ENCODE measurements around the gene ADGRL3. TPM values are rescaled to one million over a fixed set of nuclear protein-coding genes. Genes with fewer than 3 reads are reported as not detected.

The ADGRL3 gene
- total RNA-seq, 4 donors from 2014 or later = 2.2 to 10.0 (median 4.6) TPM

DNA sequence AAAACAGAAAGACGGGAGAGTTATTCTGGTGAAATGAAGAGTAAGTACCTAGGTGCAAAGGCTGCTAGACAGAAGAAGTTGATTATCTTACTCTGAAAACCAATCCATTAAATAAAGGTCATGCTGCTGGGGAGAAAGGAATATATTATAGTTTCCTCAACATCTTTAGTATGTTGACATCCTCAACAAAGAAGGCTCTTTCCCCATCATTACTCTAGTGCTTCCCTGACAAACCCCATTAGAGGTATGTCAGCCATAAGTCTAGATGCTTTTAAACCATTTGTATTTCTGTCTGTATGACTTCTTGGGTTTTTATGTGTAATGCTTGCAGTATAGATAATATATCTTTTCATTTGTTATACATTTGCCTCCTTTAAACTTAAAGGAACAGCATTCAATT is 75.9 kb downstream of the ADGRL3 start:
- Histone ChIP-seq H3K27ac (no peak overlapping the region), H3K9me3 (no peaks in the 10 kb centered on the region), H3K4me3 (no peak overlapping the region), H3K27me3 (no peaks in the 10 kb centered on the region), H3K4me1 (no peaks in the 10 kb centered on the region), H3K36me3 (no peaks in the 10 kb centered on the region)
- TF ChIP-seq POLR2AphosphoS5 (IDR thresholded peaks at IDR 0.05) (no peak), POLR2A (IDR thresholded peaks at IDR 0.05) (no peak), EP300 (IDR thresholded peaks at IDR 0.05; ENCODE audit: low read depth) (no peak)
- TF ChIP-seq, protein P1, sequence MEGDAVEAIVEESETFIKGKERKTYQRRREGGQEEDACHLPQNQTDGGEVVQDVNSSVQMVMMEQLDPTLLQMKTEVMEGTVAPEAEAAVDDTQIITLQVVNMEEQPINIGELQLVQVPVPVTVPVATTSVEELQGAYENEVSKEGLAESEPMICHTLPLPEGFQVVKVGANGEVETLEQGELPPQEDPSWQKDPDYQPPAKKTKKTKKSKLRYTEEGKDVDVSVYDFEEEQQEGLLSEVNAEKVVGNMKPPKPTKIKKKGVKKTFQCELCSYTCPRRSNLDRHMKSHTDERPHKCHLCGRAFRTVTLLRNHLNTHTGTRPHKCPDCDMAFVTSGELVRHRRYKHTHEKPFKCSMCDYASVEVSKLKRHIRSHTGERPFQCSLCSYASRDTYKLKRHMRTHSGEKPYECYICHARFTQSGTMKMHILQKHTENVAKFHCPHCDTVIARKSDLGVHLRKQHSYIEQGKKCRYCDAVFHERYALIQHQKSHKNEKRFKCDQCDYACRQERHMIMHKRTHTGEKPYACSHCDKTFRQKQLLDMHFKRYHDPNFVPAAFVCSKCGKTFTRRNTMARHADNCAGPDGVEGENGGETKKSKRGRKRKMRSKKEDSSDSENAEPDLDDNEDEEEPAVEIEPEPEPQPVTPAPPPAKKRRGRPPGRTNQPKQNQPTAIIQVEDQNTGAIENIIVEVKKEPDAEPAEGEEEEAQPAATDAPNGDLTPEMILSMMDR (IDR thresholded peaks at IDR 0.05) = no peak
- WGBS, 2 donors (ENCODE audit: low coverage in 1 of 2) = 75 to 79% methylated on average over 1 of the region's 1 CpG
- no peak for DNase-seq
- intact Hi-C loops (cut with DNase I; ENCODE audit: low total_unique reads) (no loop called here), in situ Hi-C loops (cut with MboI; ENCODE audit: low pct_ligation_motif_present in 1 of 4, low pct_unique_long_range_greater_than_20kb in 1 of 4, low sequenced_read_pairs in 3 of 4) (no loop called here)

DNA sequence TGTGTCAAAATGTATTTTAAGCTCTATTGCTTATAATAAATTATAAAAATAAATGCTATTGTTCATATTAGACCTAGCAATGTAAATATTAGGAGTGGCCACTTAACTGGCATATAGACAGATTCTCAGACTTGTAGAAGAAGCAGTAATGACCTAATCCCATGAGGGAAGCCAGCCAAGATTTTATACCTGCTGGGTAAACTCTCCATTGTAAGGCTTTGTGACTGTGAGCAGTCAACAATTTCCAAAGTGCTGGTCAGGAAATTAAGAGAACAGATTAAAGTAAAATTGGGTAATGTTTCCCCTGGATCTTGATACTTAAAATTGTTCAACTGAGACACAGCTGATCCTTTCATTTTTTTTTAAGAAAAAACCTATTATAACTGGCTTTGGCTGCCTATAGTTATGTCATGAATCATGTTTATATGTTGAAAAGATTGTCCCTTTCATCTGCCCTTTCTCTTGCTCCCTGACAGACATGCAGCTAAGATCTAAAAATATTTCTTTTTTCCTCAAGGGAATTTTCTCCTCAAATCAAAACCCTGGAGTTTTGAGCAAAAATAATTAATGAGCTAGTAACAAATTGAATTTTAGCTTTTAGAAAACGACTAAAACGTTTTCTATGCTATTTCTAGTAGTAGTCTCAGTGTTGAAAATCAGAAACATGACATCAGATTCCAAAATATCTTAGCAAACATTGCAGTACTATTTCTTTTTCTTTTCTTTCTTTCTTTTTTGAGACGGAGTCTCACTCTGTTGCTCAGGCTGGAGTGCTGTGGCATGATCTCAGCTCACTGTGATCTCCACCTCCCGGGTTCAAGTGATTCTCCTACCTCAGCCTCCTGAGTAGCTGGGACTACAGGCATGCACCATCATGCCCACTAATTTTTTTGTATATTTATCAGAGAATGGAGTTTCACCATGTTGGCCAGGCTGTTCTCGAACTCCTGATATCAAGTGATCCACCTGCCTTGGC is 77.9 kb downstream of the ADGRL3 start:
- WGBS, 2 donors (ENCODE audit: low coverage in 1 of 2) = 69 to 79% methylated on average over 5 of the region's 5 CpGs
- H3K4me3 ChIP-seq = no peak overlapping the region
- no peak for DNase-seq
- H3K27me3 ChIP-seq = no peaks in the 10 kb centered on the region
- TF ChIP-seq POLR2AphosphoS5 (IDR thresholded peaks at IDR 0.05) (no peak), EP300 (IDR thresholded peaks at IDR 0.05; ENCODE audit: low read depth) (no peak), POLR2A (IDR thresholded peaks at IDR 0.05) (no peak)
- TF ChIP-seq, protein P1 (IDR thresholded peaks at IDR 0.05) = no peak
- in situ Hi-C loops (cut with MboI; ENCODE audit: low pct_ligation_motif_present in 1 of 4, low pct_unique_long_range_greater_than_20kb in 1 of 4, low sequenced_read_pairs in 3 of 4) (no loop called here), intact Hi-C loops (cut with DNase I; ENCODE audit: low total_unique reads) (no loop called here)
- no peaks in the 10 kb centered on the region for H3K9me3 ChIP-seq
- H3K4me1 ChIP-seq = no peaks in the 10 kb centered on the region
- H3K27ac ChIP-seq = no peak overlapping the region
- no peaks in the 10 kb centered on the region for H3K36me3 ChIP-seq

DNA sequence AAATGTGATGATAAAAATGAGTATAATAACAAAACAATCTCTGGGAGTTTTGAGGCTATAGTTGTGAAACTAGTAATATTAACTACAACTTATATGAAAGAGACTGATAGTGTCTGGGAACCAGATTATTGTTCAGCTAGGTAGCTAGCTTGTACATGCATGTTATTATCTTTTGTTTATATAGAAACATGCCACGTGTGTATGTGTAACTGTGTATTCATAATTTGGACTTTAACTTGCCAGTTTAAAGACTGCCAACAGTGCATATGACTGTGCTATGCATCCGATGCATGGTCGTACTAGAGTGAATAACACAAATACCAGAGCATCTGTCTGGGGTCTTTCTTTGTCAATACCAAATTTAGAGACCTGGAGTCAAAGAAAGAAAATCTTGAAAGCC is 92.2 kb downstream of the ADGRL3 start:
- in situ Hi-C loops (cut with MboI; ENCODE audit: low pct_ligation_motif_present in 1 of 4, low pct_unique_long_range_greater_than_20kb in 1 of 4, low sequenced_read_pairs in 3 of 4) (no loop called here), intact Hi-C loops (cut with DNase I; ENCODE audit: low total_unique reads) (no loop called here)
- Histone ChIP-seq H3K9me3 (no peaks in the 10 kb centered on the region), H3K27me3 (no peaks in the 10 kb centered on the region), H3K27ac (no peak overlapping the region), H3K4me1 (no peaks in the 10 kb centered on the region), H3K4me3 (no peak overlapping the region), H3K36me3 (no peaks in the 10 kb centered on the region)
- TF ChIP-seq, protein P1 (IDR thresholded peaks at IDR 0.05) = no peak
- TF ChIP-seq POLR2A (IDR thresholded peaks at IDR 0.05) (no peak), POLR2AphosphoS5 (IDR thresholded peaks at IDR 0.05) (no peak), EP300 (IDR thresholded peaks at IDR 0.05; ENCODE audit: low read depth) (no peak)
- DNase-seq = no peak
- WGBS, 2 donors (ENCODE audit: low coverage in 1 of 2) = 45 to 69% methylated on average over 3 of the region's 3 CpGs

DNA sequence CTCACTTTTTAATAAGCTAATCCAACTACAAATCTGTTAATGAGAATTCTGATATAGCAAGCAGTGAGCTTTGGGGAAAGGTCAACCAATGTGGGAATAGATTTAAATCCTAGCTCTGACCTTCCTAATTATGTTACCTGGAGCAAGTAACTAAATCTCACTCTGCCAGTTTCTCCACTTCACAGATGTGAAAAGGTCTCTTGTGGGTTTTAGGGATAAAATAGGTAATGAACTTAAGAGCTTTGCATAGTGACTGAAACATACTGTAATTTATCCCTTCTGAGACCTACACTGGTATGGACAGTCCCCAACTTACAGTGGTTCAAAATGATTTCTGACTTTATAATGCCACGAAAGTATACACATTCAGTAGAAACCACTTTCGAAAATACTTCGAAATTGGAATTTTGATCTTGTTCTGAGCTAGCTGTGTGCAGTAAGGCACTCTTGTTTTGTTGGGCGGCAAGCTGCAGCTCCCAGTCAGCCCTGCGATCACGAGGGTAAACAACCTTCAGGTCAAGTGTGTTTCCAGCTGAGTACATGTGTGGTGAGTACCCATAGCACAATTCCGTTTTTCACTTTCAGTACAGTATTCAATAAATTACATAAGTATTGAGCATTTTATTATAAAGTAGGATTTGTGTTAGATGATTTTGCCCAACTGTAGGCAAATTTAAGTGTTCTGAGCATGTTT is 93.7 kb downstream of the ADGRL3 start:
- in situ Hi-C loops (cut with MboI; ENCODE audit: low pct_ligation_motif_present in 1 of 4, low pct_unique_long_range_greater_than_20kb in 1 of 4, low sequenced_read_pairs in 3 of 4) = no loop called here

More for the DNA sequence above, 93.7 kb downstream of the ADGRL3 start:
- DNase-seq = no peak
- Histone ChIP-seq H3K36me3 (no peaks in the 10 kb centered on the region), H3K9me3 (no peaks in the 10 kb centered on the region), H3K27ac (no peak overlapping the region), H3K27me3 (no peaks in the 10 kb centered on the region), H3K4me3 (no peak overlapping the region), H3K4me1 (no peaks in the 10 kb centered on the region)
- TF ChIP-seq, protein P1 (IDR thresholded peaks at IDR 0.05) = no peak
- TF ChIP-seq EP300 (IDR thresholded peaks at IDR 0.05; ENCODE audit: low read depth) = no peak
- TF ChIP-seq POLR2AphosphoS5 (IDR thresholded peaks at IDR 0.05) = no peak
- no peak for TF ChIP-seq POLR2A (IDR thresholded peaks at IDR 0.05)
- 79 to 85% methylated on average over 3 to 7 of the region's 7 CpGs for WGBS, 2 donors (ENCODE audit: low coverage in 1 of 2)
- intact Hi-C loops (cut with DNase I; ENCODE audit: low total_unique reads) = no loop called here

Measured in transverse colon (tissue), 4 donors.